HUES6 (cell line): ENCODE data around the gene ATG2A.

Experiments
- H3K27ac ChIP-seq: 2 replicates; pipeline ENCODE4 v1.7.0; 2013; ENCODE audit warnings: low read depth, mild to moderate bottlenecking, low read length, inconsistent platforms
- H3K27me3 ChIP-seq: 2 replicates; pipeline ENCODE4 v1.6.1; 2013; ENCODE audit warnings: low read length; ENCODE audit not compliant: control insufficient read depth, insufficient read depth
- H3K36me3 ChIP-seq: 2 replicates; pipeline ENCODE4 v1.6.1; 2013; ENCODE audit warnings: low read length; ENCODE audit not compliant: control insufficient read depth, insufficient read depth
- H3K4me1 ChIP-seq: 2 replicates; pipeline ENCODE4 v1.6.1; 2013; ENCODE audit warnings: low read length; ENCODE audit not compliant: control insufficient read depth, insufficient read depth
- H3K4me3 ChIP-seq: 2 replicates; pipeline ENCODE4 v1.5.1; 2013; ENCODE audit warnings: low read depth, low read length
- H3K9ac ChIP-seq: one replicate; pipeline ENCODE4 v1.6.1; 2013; ENCODE audit warnings: mild to moderate bottlenecking, low read length
- H3K9me3 ChIP-seq: 2 replicates; pipeline ENCODE4 v1.6.1; 2013; ENCODE audit warnings: low read depth, low read length; ENCODE audit not compliant: control insufficient read depth, insufficient read depth

Gene ATG2A

GRCh38 chr11:64933935-64934681 is 17.1 kb upstream of the ATG2A start:
- Histone ChIP-seq H3K27me3 (no peaks in the 10 kb centered on the region), H3K4me3 (no peak overlapping the region), H3K9me3 (no peaks in the 10 kb centered on the region), H3K4me1 (peaks cover 10% of the 10 kb centered on the region), H3K9ac (no peak overlapping the region), H3K36me3 (peaks cover 4% of the 10 kb centered on the region; the same call in 1 of the 2 replicates), H3K27ac (no peak overlapping the region)

DNA sequence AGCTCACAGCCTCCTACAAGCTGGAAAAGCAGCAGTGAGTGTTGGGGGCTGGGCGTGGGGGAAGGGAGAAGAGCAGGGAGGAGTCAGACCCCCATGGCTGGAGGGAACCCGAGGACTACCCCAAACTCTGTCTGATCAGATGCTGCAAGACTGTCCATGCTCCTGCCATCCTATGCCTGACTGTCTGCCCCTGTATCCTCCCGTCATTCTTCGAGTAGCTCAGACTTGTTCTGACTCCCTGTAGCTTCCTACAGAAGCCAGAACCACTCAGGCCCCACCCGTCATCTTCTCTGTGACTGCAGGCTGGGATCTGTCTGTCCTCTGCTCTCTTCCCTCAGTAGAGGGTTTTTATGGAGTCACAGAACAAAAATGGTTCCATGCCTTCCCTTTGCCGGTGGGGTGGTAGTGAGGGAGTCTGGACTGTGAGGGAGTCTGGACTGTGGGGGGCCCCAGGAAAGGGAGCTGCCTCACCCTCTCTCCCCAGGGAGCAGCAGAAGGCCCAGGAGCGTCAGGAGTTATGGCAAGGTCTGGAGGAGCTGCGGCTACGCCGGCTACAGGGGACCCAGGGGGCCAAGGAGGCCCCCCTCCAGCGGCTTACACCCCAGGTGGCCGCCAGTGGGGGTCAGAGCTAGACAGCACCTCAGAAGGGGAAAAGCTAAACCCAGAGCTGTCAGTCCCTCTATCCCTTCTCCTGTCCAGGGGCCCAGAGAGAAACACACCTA is 16.4 kb upstream of the ATG2A start:
- H3K36me3 ChIP-seq, result peaks cover 4% of the 10 kb centered on the region; the same call in 1 of the 2 replicates
- H3K9me3 ChIP-seq, result no peaks in the 10 kb centered on the region
- H3K4me1 ChIP-seq, result peaks cover 10% of the 10 kb centered on the region
- H3K27me3 ChIP-seq, result no peaks in the 10 kb centered on the region
- no peak overlapping the region for H3K9ac ChIP-seq
- H3K4me3 ChIP-seq, result no peak overlapping the region
- H3K27ac ChIP-seq, result no peak overlapping the region

DNA sequence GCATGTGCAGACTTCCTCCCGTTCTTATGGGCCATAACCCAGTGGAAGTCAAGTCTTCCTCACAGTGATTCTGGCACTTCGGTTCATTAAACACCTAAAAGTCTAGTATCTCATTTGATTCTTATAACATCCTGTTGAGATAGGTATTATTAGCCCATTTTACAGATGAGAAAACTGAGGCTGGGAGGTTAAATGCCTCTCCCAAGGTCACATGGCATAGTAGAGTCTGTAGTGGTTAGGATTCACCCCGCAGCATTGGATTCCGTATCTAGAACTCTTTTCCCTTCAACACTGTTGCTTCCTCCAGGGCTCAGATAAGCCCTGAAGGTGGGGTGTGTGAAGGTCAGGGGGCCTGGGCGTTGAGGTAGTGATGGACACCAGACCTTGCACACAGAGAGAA is 15.3 kb upstream of the ATG2A start:
- peaks cover 4% of the 10 kb centered on the region; the same call in 1 of the 2 replicates for H3K36me3 ChIP-seq
- H3K9me3 ChIP-seq, result no peaks in the 10 kb centered on the region
- no peak overlapping the region for H3K27ac ChIP-seq
- no peak overlapping the region for H3K9ac ChIP-seq
- H3K27me3 ChIP-seq, result no peaks in the 10 kb centered on the region
- peaks cover 10% of the 10 kb centered on the region for H3K4me1 ChIP-seq
- no peak overlapping the region for H3K4me3 ChIP-seq

GRCh38 chr11:64931290-64931689 is 14.3 kb upstream of the ATG2A start:
- H3K9ac ChIP-seq, result no peak overlapping the region

DNA sequence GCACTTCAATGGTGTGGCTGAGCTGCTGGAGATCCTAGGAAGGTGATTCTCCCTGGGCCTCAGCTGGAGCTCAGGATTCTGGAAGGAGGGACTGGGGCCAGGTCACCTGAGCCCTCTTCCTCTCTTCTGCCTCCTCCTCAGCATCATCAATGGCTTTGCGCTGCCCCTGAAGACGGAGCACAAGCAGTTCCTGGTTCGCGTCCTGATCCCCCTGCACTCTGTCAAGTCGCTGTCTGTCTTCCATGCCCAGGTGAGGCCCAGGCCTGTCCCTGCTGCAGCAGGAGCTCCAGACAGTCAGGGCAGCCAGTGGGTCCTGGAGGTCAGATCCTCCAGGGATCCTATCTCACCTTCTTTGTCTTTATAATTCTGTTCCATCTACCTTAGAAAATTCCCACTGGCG is 13.3 kb upstream of the ATG2A start:
- no peak overlapping the region for H3K27ac ChIP-seq
- no peaks in the 10 kb centered on the region for H3K9me3 ChIP-seq
- H3K9ac ChIP-seq, result no peak overlapping the region
- H3K36me3 ChIP-seq, result peaks cover 4% of the 10 kb centered on the region; the same call in 1 of the 2 replicates
- no peak overlapping the region for H3K4me3 ChIP-seq
- H3K4me1 ChIP-seq, result peaks cover 4% of the 10 kb centered on the region
- H3K27me3 ChIP-seq, result peaks cover under 1% of the 10 kb centered on the region; the same call in 1 of the 2 replicates

More at GRCh38 chr11:64931290-64931689, 14.3 kb upstream of the ATG2A start:
- Histone ChIP-seq H3K4me3 (no peak overlapping the region), H3K27me3 (no peaks in the 10 kb centered on the region), H3K9me3 (no peaks in the 10 kb centered on the region), H3K4me1 (peaks cover 10% of the 10 kb centered on the region), H3K27ac (no peak overlapping the region), H3K36me3 (peaks cover 4% of the 10 kb centered on the region; the same call in 1 of the 2 replicates)

- Histone ChIP-seq H3K9me3 (no peaks in the 10 kb centered on the region), H3K27ac (no peak overlapping the region), H3K4me1 (no peaks in the 10 kb centered on the region; the same call in 1 of the 2 replicates), H3K9ac (no peak overlapping the region), H3K27me3 (peaks cover 6% of the 10 kb centered on the region), H3K36me3 (peaks cover 4% of the 10 kb centered on the region; the same call in 1 of the 2 replicates), H3K4me3 (no peak overlapping the region)
Observed at GRCh38 chr11:64929625-64930024, 12.6 kb upstream of the ATG2A start.

DNA sequence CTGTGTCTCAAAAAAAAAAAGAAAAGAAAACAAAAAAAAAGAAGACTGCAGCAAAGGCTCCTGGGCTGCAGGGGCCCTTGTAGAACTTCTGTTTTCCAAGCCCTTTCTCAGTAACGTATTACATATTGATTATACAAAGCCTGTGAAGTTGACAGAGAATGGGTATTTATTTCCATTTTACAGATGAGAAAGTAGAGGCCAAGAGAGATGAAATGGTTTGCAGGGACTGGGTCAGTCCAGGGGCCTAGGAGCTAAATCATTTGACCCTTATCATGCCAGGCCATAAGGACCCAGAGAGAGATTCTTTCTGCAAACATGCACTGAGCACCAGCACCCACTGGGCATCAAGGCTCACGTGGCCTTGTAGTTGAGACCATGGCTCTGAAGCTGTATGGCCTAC is 11.9 kb upstream of the ATG2A start:
- Histone ChIP-seq H3K9ac (no peak overlapping the region), H3K27ac (no peak overlapping the region), H3K27me3 (peaks cover 6% of the 10 kb centered on the region), H3K9me3 (no peaks in the 10 kb centered on the region), H3K4me3 (no peak overlapping the region), H3K36me3 (peaks cover 4% of the 10 kb centered on the region; the same call in 1 of the 2 replicates), H3K4me1 (no peaks in the 10 kb centered on the region; the same call in 1 of the 2 replicates)

- Histone ChIP-seq H3K27ac (no peak overlapping the region), H3K9me3 (no peaks in the 10 kb centered on the region), H3K9ac (no peak overlapping the region), H3K4me3 (no peak overlapping the region), H3K36me3 (peaks cover 4% of the 10 kb centered on the region; the same call in 1 of the 2 replicates), H3K4me1 (peaks cover 6% of the 10 kb centered on the region), H3K27me3 (peaks cover 6% of the 10 kb centered on the region)
Observed at GRCh38 chr11:64926689-64927088, 9.7 kb upstream of the ATG2A start.

DNA sequence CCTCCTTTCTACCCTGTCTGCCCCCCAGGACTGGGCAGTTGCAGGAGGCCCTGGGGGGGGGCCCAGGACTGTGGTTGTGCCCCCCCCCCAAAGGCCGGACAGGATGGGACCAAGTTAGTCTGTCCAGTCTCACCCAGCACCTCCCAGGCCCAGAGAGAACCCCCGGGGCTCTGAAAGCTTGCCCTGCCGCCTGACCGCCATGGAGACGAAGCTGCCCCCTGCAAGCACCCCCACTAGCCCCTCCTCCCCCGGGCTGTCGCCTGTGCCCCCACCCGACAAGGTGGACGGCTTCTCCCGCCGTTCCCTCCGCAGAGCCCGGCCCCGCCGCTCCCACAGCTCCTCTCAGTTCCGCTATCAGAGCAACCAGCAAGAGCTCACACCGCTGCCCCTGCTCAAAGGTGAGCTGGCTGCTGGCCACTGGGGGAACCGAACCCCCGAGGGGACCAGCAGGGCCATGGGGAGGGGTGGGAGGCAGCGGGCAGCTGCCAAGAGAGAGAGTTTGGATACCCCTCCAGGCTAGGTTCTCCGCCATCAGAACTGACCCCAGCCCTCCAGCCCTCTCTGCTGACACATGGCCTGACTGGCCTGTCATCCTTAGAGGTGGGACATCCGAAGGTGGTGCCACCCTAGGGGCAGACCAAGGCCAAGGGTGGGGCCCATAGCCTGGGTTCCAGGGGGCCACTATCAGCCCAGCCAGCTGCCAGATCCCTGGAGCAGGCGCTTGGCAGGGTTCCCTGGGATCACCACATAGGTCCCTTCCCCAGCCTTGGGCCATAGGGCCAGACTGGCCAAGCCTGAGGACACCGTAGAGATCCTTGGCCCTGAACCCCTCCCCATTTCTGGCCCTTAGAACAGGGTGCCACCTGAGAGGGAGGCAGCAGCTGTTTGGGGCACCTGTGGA is 8.8 kb upstream of the ATG2A start:
- H3K36me3 ChIP-seq, result peaks cover 4% of the 10 kb centered on the region; the same call in 1 of the 2 replicates
- no peak overlapping the region for H3K27ac ChIP-seq
- H3K4me3 ChIP-seq, result peak overlapping the region; percentile 63
- H3K27me3 ChIP-seq, result peaks cover 6% of the 10 kb centered on the region
- no peak overlapping the region for H3K9ac ChIP-seq
- H3K4me1 ChIP-seq, result peaks cover 6% of the 10 kb centered on the region
- H3K9me3 ChIP-seq, result no peaks in the 10 kb centered on the region

- Histone ChIP-seq H3K4me3 (peak overlapping the region; percentile 63), H3K9me3 (no peaks in the 10 kb centered on the region), H3K9ac (no peak overlapping the region), H3K27me3 (peaks cover 6% of the 10 kb centered on the region), H3K36me3 (no peaks in the 10 kb centered on the region), H3K4me1 (peaks cover 6% of the 10 kb centered on the region), H3K27ac (no peak overlapping the region)
Observed at GRCh38 chr11:64924910-64925284, 7.9 kb upstream of the ATG2A start.
